GM19240 (cell line): ENCODE measurements around the gene GPC5.

ENCODE experiments used
- DNase-seq: peaks from one replicate; pipeline ENCODE4 v3.0.0; 2011; ENCODE audit warnings: low spot score; ENCODE audit not compliant: insufficient read length

GPC5 gene

DNA sequence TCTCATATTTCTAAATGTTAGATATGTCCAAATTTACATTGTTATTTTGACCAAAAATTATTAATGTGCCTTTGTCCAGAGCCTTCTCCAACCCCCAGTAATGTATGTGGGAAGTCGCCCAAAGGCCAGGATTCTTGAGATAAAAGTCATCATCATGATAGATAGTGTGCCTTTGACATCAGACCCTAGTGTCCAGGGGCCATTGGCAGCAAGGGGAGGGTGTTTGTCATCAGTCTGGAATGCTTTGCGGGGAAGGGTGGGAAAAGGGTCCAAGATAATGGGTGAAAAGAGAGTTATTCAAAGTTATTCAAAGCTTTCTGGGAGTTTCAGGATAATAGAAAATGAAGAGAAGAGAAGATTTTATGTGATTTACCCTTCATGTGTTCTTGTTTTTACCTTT lies 918.6 kb downstream of the GPC5 start:
- DNase-seq: no peak

DNA sequence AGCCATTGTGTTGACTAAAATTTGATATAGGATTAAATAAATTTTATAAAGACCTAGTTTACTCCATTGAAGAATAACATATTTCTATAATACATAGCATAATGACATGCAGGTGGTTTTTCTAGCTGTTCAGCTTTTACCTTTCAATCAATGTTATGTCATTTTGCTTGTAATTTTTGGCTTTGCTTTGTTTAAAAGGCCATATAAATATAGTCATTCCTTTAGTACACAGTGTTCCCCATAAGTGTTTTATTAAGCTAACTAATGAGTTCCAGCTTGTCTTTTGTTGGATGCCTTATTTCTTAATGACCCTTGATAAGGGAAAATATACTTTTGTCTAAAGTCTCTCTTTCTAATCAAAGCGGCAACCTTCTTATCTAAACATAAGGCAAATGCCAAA lies 921.9 kb downstream of the GPC5 start:
- no peak for DNase-seq

DNA sequence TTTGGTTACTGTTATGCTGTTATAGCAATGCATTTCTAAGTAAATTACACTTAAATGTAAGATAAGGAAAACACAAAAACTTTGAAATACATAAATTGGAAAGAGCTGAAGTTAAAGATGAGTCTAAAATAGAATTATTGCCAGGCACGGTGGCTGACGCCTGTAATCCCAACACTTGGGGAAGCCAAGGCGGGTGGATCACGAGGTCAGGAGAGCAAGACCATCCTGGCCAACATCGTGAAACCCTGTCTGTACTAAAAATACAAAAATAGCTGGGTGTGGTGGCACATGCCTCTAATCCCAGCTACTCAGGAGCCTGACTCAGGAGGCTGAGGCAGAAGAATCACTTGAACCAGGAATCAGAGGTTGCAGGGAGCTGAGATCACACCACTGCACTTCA lies 922.8 kb downstream of the GPC5 start:
- no peak for DNase-seq

- DNase-seq: no peak
Measured at GRCh38 chr13:92345627-92346026, 947.2 kb downstream of the GPC5 start.

DNA sequence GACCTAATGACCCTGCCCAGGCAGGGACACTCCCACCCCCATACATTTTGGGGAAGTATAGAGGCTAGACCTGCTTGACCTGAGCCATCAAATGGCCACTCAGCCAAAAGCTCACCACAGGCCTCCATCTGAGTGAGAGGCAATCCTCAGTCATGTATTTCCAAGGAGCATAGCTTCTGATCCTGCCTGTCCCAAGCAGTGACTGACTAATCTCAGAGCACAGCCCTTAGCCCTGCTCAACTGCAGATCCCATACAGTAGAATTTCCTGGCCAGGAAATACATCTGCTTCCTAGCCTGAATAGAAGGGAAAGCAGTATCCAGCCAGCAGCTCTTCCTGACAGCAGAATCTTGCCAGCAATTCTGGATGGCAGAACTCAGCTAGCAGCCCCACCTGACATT lies 947.6 kb downstream of the GPC5 start:
- no peak for DNase-seq

DNA sequence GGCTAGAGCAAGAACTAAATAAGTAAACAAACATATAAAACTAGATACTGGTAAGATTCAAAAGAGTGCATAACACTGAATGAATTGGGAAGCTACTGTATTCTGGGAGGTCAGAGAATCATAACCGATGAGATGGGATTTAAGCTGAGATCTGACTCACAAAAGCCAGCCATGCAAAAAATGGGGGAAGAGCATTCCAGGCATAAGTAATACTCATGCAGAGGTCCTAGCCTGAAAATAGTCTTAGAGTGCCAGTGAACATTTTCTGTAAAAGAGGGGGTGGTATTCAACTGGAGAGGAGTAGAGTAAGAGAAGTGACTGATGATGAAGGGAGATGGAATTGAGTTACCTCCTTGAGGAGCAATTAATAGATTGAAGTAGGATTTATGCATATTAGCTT lies 956.2 kb downstream of the GPC5 start:
- DNase-seq: no peak

DNA sequence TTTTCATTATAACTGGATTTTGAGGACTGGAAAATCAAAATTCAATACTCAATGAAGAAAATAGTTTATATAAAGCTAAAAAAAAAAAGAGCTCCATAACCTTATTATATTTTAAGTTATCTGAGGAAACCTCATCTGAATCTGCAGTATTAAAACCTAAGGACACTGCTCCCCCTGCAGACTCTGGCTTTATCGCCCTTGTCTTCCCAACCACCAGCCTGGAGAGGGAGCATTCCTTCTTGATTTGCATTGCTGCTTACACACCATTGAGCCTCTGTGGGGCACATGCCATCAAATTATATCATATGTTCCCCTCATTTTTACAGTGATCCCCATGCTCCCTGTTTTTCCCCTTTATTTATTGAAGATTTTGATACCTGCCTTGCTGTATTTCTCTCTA lies 956.8 kb downstream of the GPC5 start:
- no peak for DNase-seq

DNA sequence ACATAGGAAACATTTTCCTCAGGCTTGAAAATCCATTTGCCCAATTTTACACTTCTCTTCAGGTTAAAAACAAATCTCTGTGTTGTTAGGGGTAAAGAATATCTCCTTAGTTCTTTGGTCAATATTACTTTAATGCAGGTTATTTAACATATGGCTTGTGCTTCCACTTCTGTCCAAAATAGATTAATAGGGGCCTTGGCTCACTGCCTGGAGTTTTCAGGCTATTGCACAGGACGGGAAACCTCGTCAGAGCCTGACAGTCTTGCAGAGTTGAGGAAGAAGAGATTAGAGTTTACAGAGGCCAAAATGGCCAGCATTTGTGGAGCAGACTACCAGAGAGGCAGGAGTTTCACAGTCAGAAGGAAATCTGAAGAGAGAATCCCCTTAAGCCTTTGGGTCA lies 964.3 kb downstream of the GPC5 start:
- no peak for DNase-seq

- no peak for DNase-seq
Measured at GRCh38 chr13:92365904-92366303, 967.5 kb downstream of the GPC5 start.

- DNase-seq: no peak
Measured at GRCh38 chr13:92377396-92377795, 979.0 kb downstream of the GPC5 start.

- no peak for DNase-seq
Measured at GRCh38 chr13:92379371-92379770, 981.0 kb downstream of the GPC5 start.

DNA sequence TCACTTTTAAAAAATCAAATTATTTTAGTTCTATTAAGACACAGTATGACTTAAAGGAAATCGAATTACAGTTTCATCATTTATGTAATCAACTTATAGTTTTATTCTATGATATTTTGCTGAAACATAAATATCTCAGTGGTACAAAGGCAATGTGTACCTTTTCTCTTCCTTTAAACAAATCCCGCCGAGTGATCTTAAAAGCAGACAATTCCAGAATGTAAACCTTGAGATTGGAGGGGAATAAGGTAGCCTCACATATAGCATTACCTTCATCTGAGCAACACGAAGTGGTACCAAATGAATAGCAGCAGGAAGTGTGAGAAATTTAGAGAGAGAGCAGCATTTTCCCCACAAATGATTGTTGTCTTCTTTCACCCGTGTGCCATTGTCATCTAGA lies 986.0 kb downstream of the GPC5 start:
- DNase-seq: no peak

DNA sequence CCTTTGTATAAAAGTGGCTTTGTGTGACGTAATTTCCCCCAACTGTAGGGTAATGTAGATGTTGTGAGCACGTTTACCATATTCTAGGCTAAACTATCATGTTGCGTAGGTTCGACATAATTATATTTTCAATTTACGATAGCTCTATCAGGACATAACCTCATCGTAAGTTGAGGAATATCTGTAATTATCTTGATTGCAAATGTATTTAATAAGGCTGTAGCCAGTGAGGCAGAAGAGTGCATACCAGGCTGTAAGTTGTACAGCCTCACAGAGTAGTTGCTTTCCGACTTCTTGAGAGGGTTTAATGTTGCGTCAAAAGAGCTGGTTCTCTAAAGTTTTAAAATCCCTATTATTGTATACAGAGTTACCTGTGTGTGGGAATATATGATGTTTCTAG lies 988.8 kb downstream of the GPC5 start:
- DNase-seq: no peak

GRCh38 chr13:92390217-92390616 lies 991.8 kb downstream of the GPC5 start:
- no peak for DNase-seq

- DNase-seq: no peak
Measured at GRCh38 chr13:92403606-92404005, 1005.2 kb downstream of the GPC5 start.

DNA sequence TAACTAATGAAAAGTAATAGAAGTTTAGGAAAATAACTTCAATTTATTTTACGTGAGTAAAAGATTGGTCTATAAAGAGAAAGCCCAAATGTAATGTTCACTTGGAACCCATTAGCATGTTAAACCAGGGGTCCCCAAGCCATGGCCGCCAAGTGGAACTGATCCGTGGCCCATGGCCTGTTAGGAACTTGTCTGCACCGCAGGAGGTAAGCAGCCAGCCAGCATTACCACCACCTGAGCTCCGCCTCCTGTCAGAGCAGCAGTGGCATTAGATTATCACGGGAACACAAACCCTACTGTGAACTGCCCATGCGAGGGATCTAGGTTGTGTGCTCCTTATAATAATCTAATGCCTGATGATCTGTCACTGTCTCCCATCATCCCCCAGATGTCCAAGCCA lies 1009.4 kb downstream of the GPC5 start:
- no peak for DNase-seq

DNA sequence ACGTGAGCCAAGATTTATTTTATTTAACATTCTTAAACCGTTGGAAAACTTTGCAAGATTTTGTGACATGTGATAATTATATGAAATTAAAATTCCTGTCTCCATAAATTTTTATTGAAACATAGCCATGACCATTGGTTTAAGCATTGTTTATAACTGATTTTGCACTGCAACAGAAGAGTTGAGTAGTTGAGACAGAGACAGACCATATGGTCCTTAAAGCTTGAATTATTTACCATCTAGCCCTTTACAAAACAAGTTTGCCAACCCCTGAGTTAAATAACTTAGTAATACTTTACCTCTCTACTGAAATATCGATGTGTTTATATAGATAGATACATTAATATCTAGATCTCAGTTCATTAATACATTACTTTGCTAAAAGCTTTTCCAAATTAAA lies 1014.1 kb downstream of the GPC5 start:
- DNase-seq: no peak

GRCh38 chr13:92412996-92413395 lies 1014.6 kb downstream of the GPC5 start:
- no peak for DNase-seq

DNA sequence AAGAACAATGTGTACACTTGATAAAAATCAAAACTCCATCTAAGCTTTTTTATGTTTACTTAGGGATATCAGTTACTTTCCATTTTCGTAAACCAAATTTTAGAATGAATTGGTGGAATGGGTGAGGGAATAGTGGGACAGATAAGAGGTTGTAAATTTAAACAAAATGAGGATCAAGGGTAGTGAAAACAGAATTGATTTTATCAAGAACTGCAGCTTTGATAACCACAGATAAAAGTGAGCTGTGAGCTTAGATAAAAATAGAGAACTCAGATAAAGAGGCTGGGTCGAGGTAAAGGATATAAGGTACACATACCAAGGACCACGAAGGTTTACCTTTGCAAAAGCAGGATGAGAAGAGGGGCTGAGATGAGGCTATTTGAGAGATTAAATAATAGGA lies 1015.0 kb downstream of the GPC5 start:
- DNase-seq: no peak

- no peak for DNase-seq
Measured at GRCh38 chr13:92414851-92415250, 1016.4 kb downstream of the GPC5 start.

DNA sequence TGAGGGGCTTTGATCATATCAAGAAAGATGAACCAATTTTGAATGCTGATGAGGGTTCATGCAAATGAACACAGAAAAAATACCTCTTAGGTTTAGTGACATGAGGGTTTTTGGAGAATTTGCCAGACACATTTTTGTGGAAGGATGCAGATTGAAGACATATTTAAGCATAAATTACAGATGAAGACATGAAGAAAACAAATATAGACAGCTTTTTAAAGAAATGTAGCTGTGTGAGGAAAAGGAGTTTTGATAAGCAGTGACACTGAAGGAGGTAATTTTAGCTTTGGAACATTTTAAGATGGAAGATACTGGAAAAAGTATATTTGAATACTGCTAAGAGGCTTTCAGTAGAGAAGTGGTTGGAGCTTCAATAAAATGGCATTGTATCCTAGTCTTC lies 1017.4 kb downstream of the GPC5 start:
- no peak for DNase-seq

GRCh38 chr13:92418818-92419412 lies 1020.5 kb downstream of the GPC5 start:
- DNase-seq: no peak

GRCh38 chr13:92429231-92429630 lies 1030.8 kb downstream of the GPC5 start:
- DNase-seq: no peak

- DNase-seq: no peak
Measured at GRCh38 chr13:92433386-92433785, 1035.0 kb downstream of the GPC5 start.
